GM23338 (cell line): ENCODE results near the gene CHD5. TPM values are rescaled to one million over a fixed set of nuclear protein-coding genes. Genes with fewer than 3 reads are reported as not detected.

Experiments used
- ATAC-seq: fragments of 200-7000 bp; cut with Tn5 transposase; 3 replicates; pipeline ENCODE4 v1.9.1; 2020
- DNase-seq: peaks from one replicate; pipeline ENCODE4 v3.0.0-alpha.2; 2015; ENCODE audit warnings: low spot score
- H2AFZ ChIP-seq: fragments of 200-600 bp; sonication (generic); 2 replicates; pipeline ENCODE4 v1.8.0; 2016; ENCODE audit warnings: antibody characterized with exemption, mild to moderate bottlenecking, moderate library complexity
- H3F3A ChIP-seq: fragments of 200-600 bp; sonication (generic); replicated peaks from 2 replicates; pipeline ENCODE4 v1.8.0; 2017; ENCODE audit warnings: antibody characterized with exemption, mixed run types, low read depth
- H3K27ac ChIP-seq: fragments of 200-600 bp; sonication (generic); 2 replicates; pipeline ENCODE4 v1.6.1; 2016; ENCODE audit warnings: low read depth
- H3K27me3 ChIP-seq: fragments of 200-600 bp; sonication (generic); 2 replicates; pipeline ENCODE4 v1.8.0; 2016; ENCODE audit warnings: mild to moderate bottlenecking, mixed run types, moderate library complexity; ENCODE audit not compliant: insufficient read depth
- H3K36me3 ChIP-seq: fragments of 200-600 bp; sonication (generic); 2 replicates; pipeline ENCODE4 v1.8.0; 2016; ENCODE audit warnings: mild to moderate bottlenecking; ENCODE audit not compliant: insufficient read depth
- H3K4me1 ChIP-seq: fragments of 200-600 bp; sonication (generic); 2 replicates; pipeline ENCODE4 v1.8.0; 2016; ENCODE audit warnings: mild to moderate bottlenecking, moderate library complexity; ENCODE audit not compliant: insufficient read depth
- H3K4me2 ChIP-seq: fragments of 200-600 bp; sonication (generic); 2 replicates; pipeline ENCODE4 v1.7.1; 2017; ENCODE audit warnings: mixed run types
- H3K4me3 ChIP-seq: fragments of 200-600 bp; sonication (generic); 2 replicates; pipeline ENCODE4 v1.6.1; 2016; ENCODE audit warnings: mixed run types
- H3K79me2 ChIP-seq: fragments of 200-600 bp; sonication (generic); replicated peaks from 2 replicates; pipeline ENCODE4 v1.8.0; 2017; ENCODE audit warnings: mild to moderate bottlenecking; ENCODE audit not compliant: insufficient read depth
- H3K9me2 ChIP-seq: fragments of 200-600 bp; sonication (generic); 2 replicates; pipeline ENCODE4 v1.8.0; 2017; ENCODE audit not compliant: insufficient read depth
- H4K20me1 ChIP-seq: fragments of 200-600 bp; sonication (generic); replicated peaks from 2 replicates; pipeline ENCODE4 v1.8.0; 2017; ENCODE audit warnings: mild to moderate bottlenecking; ENCODE audit not compliant: insufficient read depth
- H3K27ac Mint-ChIP-seq: 2 replicates; pipeline ENCODE4 v1.8.0; 2020; ENCODE audit warnings: inconsistent platforms, mild to moderate bottlenecking, moderate library complexity, mixed read lengths
- H3K27me3 Mint-ChIP-seq: 3 replicates; pipeline ENCODE4 v1.8.0; 2022; ENCODE audit warnings: low read depth, mild to moderate bottlenecking, moderate library complexity, mixed read lengths, inconsistent platforms; ENCODE audit not compliant: insufficient read depth, poor library complexity
- H3K36me3 Mint-ChIP-seq: 3 replicates; pipeline ENCODE4 v1.8.0; 2021; ENCODE audit warnings: low read depth, mild to moderate bottlenecking, inconsistent platforms, moderate library complexity, mixed read lengths
- H3K4me1 Mint-ChIP-seq: 3 replicates; pipeline ENCODE4 v1.8.0; 2020; ENCODE audit warnings: mild to moderate bottlenecking, inconsistent platforms, mixed read lengths
- H3K4me3 Mint-ChIP-seq: 3 replicates; pipeline ENCODE4 v1.8.0; 2021; ENCODE audit warnings: moderate library complexity, mild to moderate bottlenecking, inconsistent platforms, mixed read lengths
- H3K9me3 Mint-ChIP-seq: 3 replicates; pipeline ENCODE4 v1.8.0; 2020; ENCODE audit warnings: moderate library complexity, mild to moderate bottlenecking, inconsistent platforms, mixed read lengths
- CREB1 ChIP-seq: fragments of 250-450 bp; sonication (Bioruptor Pico); IDR thresholded peaks from 2 replicates; pipeline ENCODE4 v1.5.0; 2020; ENCODE audit warnings: low read depth, mild to moderate bottlenecking, moderate library complexity
- JUNB ChIP-seq: IDR thresholded peaks from one replicate; pipeline ENCODE4 v1.6.1; 2016; ENCODE audit warnings: antibody characterized with exemption; ENCODE audit not compliant: unreplicated experiment
- NANOG ChIP-seq: IDR thresholded peaks from 2 replicates; pipeline ENCODE4 v1.6.1; 2016; ENCODE audit warnings: antibody characterized with exemption, borderline replicate concordance
- STAT1 ChIP-seq: IDR thresholded peaks from one replicate; pipeline ENCODE4 v1.6.1; 2016; ENCODE audit warnings: antibody characterized with exemption; ENCODE audit not compliant: unreplicated experiment
- ZNF114 ChIP-seq: fragments of 250-450 bp; sonication (Bioruptor Pico); IDR thresholded peaks from 2 replicates; pipeline ENCODE4 v1.5.0; 2020; ENCODE audit warnings: mild to moderate bottlenecking, moderate library complexity
- ZNF331 ChIP-seq: fragments of 250-450 bp; sonication (Bioruptor Pico); IDR thresholded peaks from 2 replicates; pipeline ENCODE4 v1.5.0; 2020; ENCODE audit warnings: low read depth, mild to moderate bottlenecking, moderate library complexity
- polyA plus RNA-seq: library from polyadenylated mRNA; unstranded; fragments of >200 nt; fragmentation: Nextera tagmentation; extraction: Ambion mirVana; gene quantifications from 2 replicates; pipeline ENCODE4 v1.2.1, GENCODE V29; 2016
- total RNA-seq: library from RNA; depleted of rRNA; stranded (reverse); fragments of >200 nt; shearing (Covaris generic); gene quantifications from 2 replicates; pipeline ENCODE4 v1.2.3, GENCODE V29; 2014
- TF ChIP-seq, protein P1 (sequence below): fragments of 250-450 bp; sonication (Bioruptor Pico); IDR thresholded peaks from 2 replicates; pipeline ENCODE4 v1.5.0; 2020; ENCODE audit warnings: mild to moderate bottlenecking, moderate library complexity
- TF ChIP-seq, protein P2 (sequence below): IDR thresholded peaks from 2 replicates; pipeline ENCODE4 v1.6.1; 2016; ENCODE audit warnings: antibody characterized with exemption

The CHD5 gene
- total and polyA plus RNA-seq, 2 experiments from 2014 or later, result 0.32 to 1.0 TPM

DNA sequence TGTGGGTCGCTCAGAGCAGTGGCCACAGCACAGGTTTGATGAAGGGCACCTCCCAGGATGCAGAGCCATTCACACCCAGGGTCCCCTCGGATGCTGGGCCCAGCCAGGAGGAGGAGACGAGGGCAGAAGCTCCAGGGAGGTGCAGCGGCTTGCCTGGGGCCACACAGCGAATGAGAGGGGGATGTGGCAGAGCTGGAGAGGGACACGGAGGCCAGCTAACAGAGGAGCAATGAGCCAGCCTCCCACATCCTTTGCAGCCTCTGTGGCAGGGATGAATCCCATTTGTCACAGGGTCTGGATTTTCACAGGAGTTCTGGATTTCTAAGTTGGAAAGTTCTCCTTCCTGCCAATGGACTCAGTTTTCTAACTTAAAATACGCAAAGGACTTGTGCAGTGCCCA lies 35.9 kb downstream of the CHD5 start (continued):
- TF ChIP-seq, protein P1, sequence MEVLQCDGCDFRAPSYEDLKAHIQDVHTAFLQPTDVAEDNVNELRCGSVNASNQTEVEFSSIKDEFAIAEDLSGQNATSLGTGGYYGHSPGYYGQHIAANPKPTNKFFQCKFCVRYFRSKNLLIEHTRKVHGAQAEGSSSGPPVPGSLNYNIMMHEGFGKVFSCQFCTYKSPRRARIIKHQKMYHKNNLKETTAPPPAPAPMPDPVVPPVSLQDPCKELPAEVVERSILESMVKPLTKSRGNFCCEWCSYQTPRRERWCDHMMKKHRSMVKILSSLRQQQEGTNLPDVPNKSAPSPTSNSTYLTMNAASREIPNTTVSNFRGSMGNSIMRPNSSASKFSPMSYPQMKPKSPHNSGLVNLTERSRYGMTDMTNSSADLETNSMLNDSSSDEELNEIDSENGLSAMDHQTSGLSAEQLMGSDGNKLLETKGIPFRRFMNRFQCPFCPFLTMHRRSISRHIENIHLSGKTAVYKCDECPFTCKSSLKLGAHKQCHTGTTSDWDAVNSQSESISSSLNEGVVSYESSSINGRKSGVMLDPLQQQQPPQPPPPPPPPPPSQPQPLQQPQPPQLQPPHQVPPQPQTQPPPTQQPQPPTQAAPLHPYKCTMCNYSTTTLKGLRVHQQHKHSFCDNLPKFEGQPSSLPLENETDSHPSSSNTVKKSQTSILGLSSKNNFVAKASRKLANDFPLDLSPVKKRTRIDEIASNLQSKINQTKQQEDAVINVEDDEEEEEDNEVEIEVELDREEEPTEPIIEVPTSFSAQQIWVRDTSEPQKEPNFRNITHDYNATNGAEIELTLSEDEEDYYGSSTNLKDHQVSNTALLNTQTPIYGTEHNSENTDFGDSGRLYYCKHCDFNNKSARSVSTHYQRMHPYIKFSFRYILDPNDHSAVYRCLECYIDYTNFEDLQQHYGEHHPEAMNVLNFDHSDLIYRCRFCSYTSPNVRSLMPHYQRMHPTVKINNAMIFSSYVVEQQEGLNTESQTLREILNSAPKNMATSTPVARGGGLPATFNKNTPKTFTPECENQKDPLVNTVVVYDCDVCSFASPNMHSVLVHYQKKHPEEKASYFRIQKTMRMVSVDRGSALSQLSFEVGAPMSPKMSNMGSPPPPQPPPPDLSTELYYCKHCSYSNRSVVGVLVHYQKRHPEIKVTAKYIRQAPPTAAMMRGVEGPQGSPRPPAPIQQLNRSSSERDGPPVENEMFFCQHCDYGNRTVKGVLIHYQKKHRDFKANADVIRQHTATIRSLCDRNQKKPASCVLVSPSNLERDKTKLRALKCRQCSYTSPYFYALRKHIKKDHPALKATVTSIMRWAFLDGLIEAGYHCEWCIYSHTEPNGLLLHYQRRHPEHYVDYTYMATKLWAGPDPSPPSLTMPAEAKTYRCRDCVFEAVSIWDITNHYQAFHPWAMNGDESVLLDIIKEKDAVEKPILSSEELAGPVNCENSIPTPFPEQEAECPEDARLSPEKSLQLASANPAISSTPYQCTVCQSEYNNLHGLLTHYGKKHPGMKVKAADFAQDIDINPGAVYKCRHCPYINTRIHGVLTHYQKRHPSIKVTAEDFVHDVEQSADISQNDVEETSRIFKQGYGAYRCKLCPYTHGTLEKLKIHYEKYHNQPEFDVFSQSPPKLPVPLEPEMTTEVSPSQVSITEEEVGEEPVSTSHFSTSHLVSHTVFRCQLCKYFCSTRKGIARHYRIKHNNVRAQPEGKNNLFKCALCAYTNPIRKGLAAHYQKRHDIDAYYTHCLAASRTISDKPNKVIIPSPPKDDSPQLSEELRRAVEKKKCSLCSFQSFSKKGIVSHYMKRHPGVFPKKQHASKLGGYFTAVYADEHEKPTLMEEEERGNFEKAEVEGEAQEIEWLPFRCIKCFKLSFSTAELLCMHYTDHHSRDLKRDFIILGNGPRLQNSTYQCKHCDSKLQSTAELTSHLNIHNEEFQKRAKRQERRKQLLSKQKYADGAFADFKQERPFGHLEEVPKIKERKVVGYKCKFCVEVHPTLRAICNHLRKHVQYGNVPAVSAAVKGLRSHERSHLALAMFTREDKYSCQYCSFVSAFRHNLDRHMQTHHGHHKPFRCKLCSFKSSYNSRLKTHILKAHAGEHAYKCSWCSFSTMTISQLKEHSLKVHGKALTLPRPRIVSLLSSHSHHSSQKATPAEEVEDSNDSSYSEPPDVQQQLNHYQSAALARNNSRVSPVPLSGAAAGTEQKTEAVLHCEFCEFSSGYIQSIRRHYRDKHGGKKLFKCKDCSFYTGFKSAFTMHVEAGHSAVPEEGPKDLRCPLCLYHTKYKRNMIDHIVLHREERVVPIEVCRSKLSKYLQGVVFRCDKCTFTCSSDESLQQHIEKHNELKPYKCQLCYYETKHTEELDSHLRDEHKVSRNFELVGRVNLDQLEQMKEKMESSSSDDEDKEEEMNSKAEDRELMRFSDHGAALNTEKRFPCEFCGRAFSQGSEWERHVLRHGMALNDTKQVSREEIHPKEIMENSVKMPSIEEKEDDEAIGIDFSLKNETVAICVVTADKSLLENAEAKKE, result no peak
- TF ChIP-seq JUNB (no peak), ZNF114 (no peak), ZNF331 (CRISPR knock-in tag) (no peak), NANOG (no peak), CREB1 (CRISPR knock-in tag) (no peak), STAT1 (no peak)
- TF ChIP-seq, protein P2, sequence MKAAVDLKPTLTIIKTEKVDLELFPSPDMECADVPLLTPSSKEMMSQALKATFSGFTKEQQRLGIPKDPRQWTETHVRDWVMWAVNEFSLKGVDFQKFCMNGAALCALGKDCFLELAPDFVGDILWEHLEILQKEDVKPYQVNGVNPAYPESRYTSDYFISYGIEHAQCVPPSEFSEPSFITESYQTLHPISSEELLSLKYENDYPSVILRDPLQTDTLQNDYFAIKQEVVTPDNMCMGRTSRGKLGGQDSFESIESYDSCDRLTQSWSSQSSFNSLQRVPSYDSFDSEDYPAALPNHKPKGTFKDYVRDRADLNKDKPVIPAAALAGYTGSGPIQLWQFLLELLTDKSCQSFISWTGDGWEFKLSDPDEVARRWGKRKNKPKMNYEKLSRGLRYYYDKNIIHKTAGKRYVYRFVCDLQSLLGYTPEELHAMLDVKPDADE, result no peak

DNA sequence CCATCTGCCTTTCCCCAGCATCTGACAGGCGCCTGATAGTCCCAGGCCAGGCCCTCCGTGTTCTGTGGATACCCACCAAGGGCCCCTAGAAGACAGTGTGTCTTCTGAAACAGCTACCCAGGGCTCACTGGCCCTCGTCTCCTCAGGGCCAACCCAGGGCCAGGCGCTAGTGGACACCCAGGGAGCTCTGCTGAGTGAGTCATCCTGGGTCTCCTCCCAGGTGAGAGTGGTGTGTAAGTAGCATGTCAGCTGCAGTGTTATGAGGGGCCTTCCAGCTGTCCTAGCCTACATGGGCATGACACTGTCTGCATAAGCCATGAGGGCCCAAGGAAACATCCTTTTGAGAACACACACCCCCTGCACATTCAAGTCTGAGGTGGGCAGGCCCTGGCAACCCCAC lies 36.7 kb downstream of the CHD5 start:
- Histone ChIP-seq H4K20me1 (no peaks in the 10 kb centered on the region), H3K79me2 (no peaks in the 10 kb centered on the region), H3K36me3 (no peaks in the 10 kb centered on the region), H3F3A (0 out of 2 replicates have a peak, but pooled peaks cover 2% of the 10 kb centered on the region), H3K27ac (no peak overlapping the region), H3K4me2 (no peak overlapping the region), H3K4me3 (no peak overlapping the region), H3K27me3 (peaks cover 11% of the 10 kb centered on the region), H2AFZ (no peak overlapping the region), H3K9me2 (no peaks in the 10 kb centered on the region), H3K4me1 (no peaks in the 10 kb centered on the region)
- peaks cover 15% of the 10 kb centered on the region for H3K27me3 Mint-ChIP-seq
- DNase-seq, result no peak
- peaks cover 5% of the 10 kb centered on the region; the same call in 2 of the 3 replicates for H3K4me1 Mint-ChIP-seq
- no peak for ATAC-seq
- no peaks in the 10 kb centered on the region for H3K36me3 Mint-ChIP-seq
- no peak overlapping the region for H3K4me3 Mint-ChIP-seq
- H3K27ac Mint-ChIP-seq, result no peak overlapping the region
- H3K9me3 Mint-ChIP-seq, result no peaks in the 10 kb centered on the region
- TF ChIP-seq CREB1 (CRISPR knock-in tag) (no peak), ZNF114 (no peak)
- TF ChIP-seq, protein P2, result no peak
- TF ChIP-seq, protein P1, result no peak
